SK-N-MC (cell line): ENCODE data around the gene C4orf50.

ENCODE experiments used
- EZH2 ChIP-seq: fragments of 200-600 bp; sonication (generic); IDR thresholded peaks from one replicate; pipeline ENCODE4 v1.6.1; 2017; ENCODE audit warnings: antibody characterized with exemption
- FOXP2 ChIP-seq: optimal IDR thresholded peaks from 2 replicates; pipeline ENCODE3; 2011; ENCODE audit warnings: mild to moderate bottlenecking, moderate library complexity; ENCODE audit not compliant: insufficient read depth; ENCODE audit errors: extremely low read length, control extremely low read depth
- POLR2AphosphoS5 ChIP-seq: IDR thresholded peaks from 2 replicates; pipeline ENCODE4 v1.6.1; 2012; ENCODE audit warnings: mild to moderate bottlenecking, low read depth, low read length, borderline replicate concordance

GRCh38 chr4:6005175-6005574 is 13.1 kb downstream of the C4orf50 start:
- TF ChIP-seq EZH2 (no peak), POLR2AphosphoS5 (no peak), FOXP2 (no peak)
